CD4-positive, alpha-beta memory T cell (primary cell): ENCODE results near the gene HDAC9. TPM values are rescaled to one million over a fixed set of nuclear protein-coding genes. Genes with fewer than 3 reads are reported as not detected.

Experiments used
- CTCF ChIA-PET: fragments of 350-600 bp; sonication (Branson Sonifier 250); formaldehyde crosslinking; loops from one replicate; lab custom pipeline; 2021; ENCODE audit warnings: inconsistent platforms; ENCODE audit not compliant: partially characterized antibody; lab: Charles Lee
- POLR2A ChIA-PET: fragments of 350-600 bp; sonication (Branson Sonifier 250); formaldehyde crosslinking; loops from one replicate; lab custom pipeline; 2021; ENCODE audit not compliant: partially characterized antibody; lab: Charles Lee
- DNase-seq, 5 donors: peaks; one replicate each; pipeline versions ENCODE4 v3.0.0 to v3.0.0-alpha.2; 2020 to 2022; ENCODE audit warnings: mixed read lengths in 1 of 5
- H3K27ac ChIP-seq: one replicate; pipeline ENCODE4 v1.7.0; 2013; ENCODE audit warnings: low read depth, low read length
- H3K27me3 ChIP-seq: 2 replicates; pipeline ENCODE4 v1.7.0; 2013; ENCODE audit warnings: mild to moderate bottlenecking, low read length, moderate library complexity; ENCODE audit not compliant: insufficient read depth
- H3K36me3 ChIP-seq: 2 replicates; pipeline ENCODE4 v1.7.0; 2013; ENCODE audit warnings: mild to moderate bottlenecking, low read length, moderate library complexity; ENCODE audit not compliant: insufficient read depth
- H3K4me1 ChIP-seq: 2 replicates; pipeline ENCODE4 v1.7.0; 2013; ENCODE audit warnings: mild to moderate bottlenecking, low read length, moderate library complexity; ENCODE audit not compliant: insufficient read depth
- H3K4me3 ChIP-seq, 2 donors: one replicate each; pipeline ENCODE4 v1.7.0; 2013; ENCODE audit warnings: low read length in 2 of 2, mild to moderate bottlenecking in 1 of 2
- H3K9me3 ChIP-seq, 2 donors: one replicate each; pipeline ENCODE4 v1.7.0; 2013; ENCODE audit warnings: low read length in 2 of 2, control low read depth in 1 of 2; ENCODE audit not compliant: control insufficient read depth in 1 of 2
- H3K27ac Mint-ChIP-seq, 7 donors: one replicate each; pipeline ENCODE4 v1.8.0; 2020 to 2021; ENCODE audit warnings: mixed read lengths in 7 of 7, mild to moderate bottlenecking in 6 of 7, inconsistent platforms in 3 of 7, moderate library complexity in 3 of 7
- H3K27me3 Mint-ChIP-seq, 2 donors: one replicate each; pipeline ENCODE4 v1.8.0; 2020 to 2021; ENCODE audit warnings: mixed read lengths in 2 of 2
- H3K36me3 Mint-ChIP-seq, 2 donors: one replicate each; pipeline ENCODE4 v1.8.0; 2020 to 2021; ENCODE audit warnings: mixed read lengths in 2 of 2, inconsistent platforms in 1 of 2, mild to moderate bottlenecking in 1 of 2
- H3K4me1 Mint-ChIP-seq, 4 donors: one replicate each; pipeline ENCODE4 v1.8.0; 2020 to 2021; ENCODE audit warnings: mixed read lengths in 4 of 4, mild to moderate bottlenecking in 1 of 4
- H3K4me3 Mint-ChIP-seq, 8 donors: one replicate each; pipeline ENCODE4 v1.8.0; 2020 to 2021; ENCODE audit warnings: mixed read lengths in 8 of 8, mild to moderate bottlenecking in 7 of 8, moderate library complexity in 6 of 8, inconsistent platforms in 3 of 8
- H3K9me3 Mint-ChIP-seq, 8 donors: one replicate each; pipeline ENCODE4 v1.8.0; 2020 to 2021; ENCODE audit warnings: mixed read lengths in 8 of 8, mild to moderate bottlenecking in 5 of 8, inconsistent platforms in 3 of 8, moderate library complexity in 1 of 8
- intact Hi-C: fragments of 100-400 bp; cut with micrococcal nuclease; formaldehyde crosslinking; loops from one replicate; pipeline ENCODE4 v1.15.1; 2023
- polyA plus RNA-seq, 2 donors: library from polyadenylated mRNA; unstranded; fragments of 300-500 nt; fragmentation: Illumina TruSeq; gene quantifications; one replicate each; pipeline ENCODE4 v1.2.3, GENCODE V29; 2021
- total RNA-seq, 2 experiments: library from RNA; stranded (reverse); gene quantifications; one replicate each; pipeline ENCODE4 v1.2.3, GENCODE V29; 2021

The HDAC9 gene
- total RNA-seq (under 1 TPM; 0.39 to 0.73 TPM), polyA plus RNA-seq (under 1 TPM in 1 of 2 donors, not detected in 1; 0.36 TPM)

DNA sequence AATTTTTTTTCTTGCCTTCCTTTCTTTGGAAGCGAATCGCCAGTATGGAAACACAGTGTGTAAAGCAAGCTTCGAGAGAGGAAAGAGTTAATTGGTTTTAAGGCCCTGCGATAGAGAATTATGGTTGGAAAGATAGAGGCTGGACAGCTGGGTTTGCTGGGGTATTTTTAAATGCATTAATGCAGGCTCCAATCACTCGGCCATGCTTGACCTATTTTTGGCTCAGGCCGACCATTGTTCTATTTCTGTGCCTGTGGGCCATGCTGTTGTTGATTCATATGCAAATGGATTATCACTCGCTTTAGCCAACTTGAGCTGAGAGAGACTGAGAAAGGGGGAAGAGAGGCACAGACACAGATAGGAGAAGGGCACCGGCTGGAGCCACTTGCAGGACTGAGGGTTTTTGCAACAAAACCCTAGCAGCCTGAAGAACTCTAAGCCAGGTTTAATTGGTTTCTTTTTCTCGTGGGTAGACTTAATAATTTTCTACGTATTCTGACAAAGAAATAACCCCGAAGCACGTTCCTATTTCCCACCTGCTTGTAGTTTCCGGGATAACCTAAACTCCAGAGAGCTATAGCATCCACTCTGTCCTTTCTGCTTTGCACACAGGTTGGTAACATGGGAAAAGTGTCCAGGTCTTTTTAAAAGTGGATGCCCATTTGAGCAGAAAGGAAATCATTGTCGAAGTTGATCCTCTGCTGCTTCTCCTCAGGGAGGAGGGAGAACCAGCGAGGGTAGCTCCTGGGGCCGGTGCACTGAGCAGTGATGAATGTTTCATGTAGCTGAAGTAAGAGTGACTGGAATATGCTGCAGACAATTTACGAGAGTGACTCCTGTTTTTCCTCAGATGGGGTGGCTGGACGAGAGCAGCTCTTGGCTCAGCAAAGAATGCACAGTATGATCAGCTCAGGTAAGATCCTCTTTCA lies at the start of gene HDAC9:
Gene HDAC9, plus strand, starts transcription at position 338 of the 929 bp plus-strand sequence. Its CDS starts 554 bp downstream, at position 892.
- H3K27me3 Mint-ChIP-seq, result no peaks in the 10 kb centered on the region
- Histone ChIP-seq H3K27ac (no peak within 1 kb of the TSS), H3K9me3 (no peaks in the 10 kb centered on the region), H3K4me3 (no peak within 1 kb of the TSS), H3K27me3 (no peaks in the 10 kb centered on the region), H3K4me1 (no peaks in the 10 kb centered on the region), H3K36me3 (no peaks in the 10 kb centered on the region)
- H3K4me3 Mint-ChIP-seq, result peak within 1 kb of the TSS; percentile 6 to 93 (median 64)
- H3K36me3 Mint-ChIP-seq, result no peaks in the 10 kb centered on the region
- ChIA-PET CTCF (no interaction called here), POLR2A (no interaction called here)
- H3K9me3 Mint-ChIP-seq, result peaks cover 0 to 2% (median 0%) of the 10 kb centered on the region in 8 donors
- H3K4me1 Mint-ChIP-seq, result peaks cover 4 to 6% (median 5%) of the 10 kb centered on the region in 4 donors
- no peak for DNase-seq
- peak within 1 kb of the TSS in 3 of 7 donors; percentile 0 to 1 (median 1) for H3K27ac Mint-ChIP-seq
- intact Hi-C loops, result no loop called here

DNA sequence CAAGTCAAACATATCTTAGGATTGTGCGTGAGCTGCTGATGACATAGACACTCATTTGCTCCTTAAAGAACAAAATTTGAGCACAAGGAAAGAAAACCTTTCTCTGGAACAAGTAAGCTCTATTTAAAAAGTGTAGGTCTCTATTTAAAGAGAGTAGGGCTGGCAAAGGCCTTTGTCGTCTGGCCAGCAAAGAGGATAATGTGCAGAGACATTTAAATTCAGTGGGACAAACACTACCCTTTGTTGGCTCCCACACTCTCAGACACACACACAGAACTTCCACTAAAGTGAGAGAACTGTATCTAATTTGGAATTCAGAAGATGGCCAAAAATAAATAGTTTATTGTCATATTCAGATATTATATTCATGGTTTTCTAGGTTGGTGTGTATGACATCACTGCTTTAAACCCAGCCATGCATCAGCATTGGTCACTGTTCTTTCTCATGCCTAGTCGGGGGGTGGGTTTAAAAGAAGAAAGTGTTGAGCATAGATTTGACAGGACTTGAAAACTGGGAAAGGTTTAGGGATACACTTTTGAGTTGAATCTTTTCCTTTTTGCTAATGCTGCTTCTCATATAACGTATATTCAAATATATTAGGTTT lies 49.5 kb upstream of the HDAC9 start:
- Histone ChIP-seq H3K27me3 (no peaks in the 10 kb centered on the region), H3K36me3 (no peaks in the 10 kb centered on the region), H3K4me3 (no peak overlapping the region), H3K27ac (no peak overlapping the region), H3K4me1 (no peaks in the 10 kb centered on the region), H3K9me3 (no peaks in the 10 kb centered on the region)
- H3K4me1 Mint-ChIP-seq, result no peaks in the 10 kb centered on the region
- intact Hi-C loops, result no loop called here
- no peak overlapping the region for H3K27ac Mint-ChIP-seq
- DNase-seq, result no peak
- no peaks in the 10 kb centered on the region for H3K36me3 Mint-ChIP-seq
- H3K27me3 Mint-ChIP-seq, result no peaks in the 10 kb centered on the region
- peaks cover 0 to 2% (median 0%) of the 10 kb centered on the region in 8 donors for H3K9me3 Mint-ChIP-seq
- CTCF ChIA-PET, result no interaction called here
- POLR2A ChIA-PET, result no interaction called here
- H3K4me3 Mint-ChIP-seq, result no peak overlapping the region

DNA sequence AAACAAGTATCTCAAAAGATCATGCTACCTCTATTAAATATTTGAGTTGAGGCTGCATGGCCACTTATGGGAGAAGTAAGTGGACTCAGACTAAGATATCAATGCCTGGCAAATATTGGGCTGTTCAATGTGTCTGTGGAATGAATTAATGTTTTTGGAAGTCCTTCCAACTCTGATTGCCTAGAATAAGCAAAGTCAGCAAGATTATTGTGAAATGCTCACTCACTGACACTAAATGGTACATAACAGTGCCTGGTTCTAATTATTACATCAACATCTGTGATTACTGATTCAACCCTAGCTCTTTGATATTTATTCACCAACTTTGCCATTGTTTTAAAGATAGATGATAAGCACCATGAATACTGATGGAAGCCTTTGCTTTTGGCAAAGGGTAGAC lies 45.5 kb upstream of the HDAC9 start:
- intact Hi-C loops, result no loop called here
- Histone ChIP-seq H3K27me3 (no peaks in the 10 kb centered on the region), H3K36me3 (no peaks in the 10 kb centered on the region), H3K4me1 (no peaks in the 10 kb centered on the region), H3K9me3 (no peaks in the 10 kb centered on the region), H3K27ac (no peak overlapping the region), H3K4me3 (no peak overlapping the region)
- no peak for DNase-seq
- Mint-ChIP-seq H3K27ac (no peak overlapping the region), H3K4me3 (no peak overlapping the region), H3K27me3 (no peaks in the 10 kb centered on the region), H3K9me3 (no peaks in the 10 kb centered on the region), H3K36me3 (no peaks in the 10 kb centered on the region), H3K4me1 (no peaks in the 10 kb centered on the region)
- ChIA-PET POLR2A (no interaction called here), CTCF (no interaction called here)

GRCh38 chr7:18455606-18456005 lies 39.9 kb upstream of the HDAC9 start:
- Mint-ChIP-seq H3K27ac (no peak overlapping the region), H3K9me3 (no peaks in the 10 kb centered on the region), H3K36me3 (no peaks in the 10 kb centered on the region), H3K27me3 (no peaks in the 10 kb centered on the region), H3K4me1 (peaks cover 0 to 5% (median 2%) of the 10 kb centered on the region in 4 donors), H3K4me3 (no peak overlapping the region)
- H3K36me3 ChIP-seq, result no peaks in the 10 kb centered on the region
- POLR2A ChIA-PET, result no interaction called here
- no peak overlapping the region for H3K4me3 ChIP-seq
- H3K27ac ChIP-seq, result no peak overlapping the region
- no peaks in the 10 kb centered on the region for H3K4me1 ChIP-seq
- intact Hi-C loops, result no loop called here
- no peaks in the 10 kb centered on the region for H3K9me3 ChIP-seq
- CTCF ChIA-PET, result no interaction called here
- DNase-seq, result no peak
- no peaks in the 10 kb centered on the region for H3K27me3 ChIP-seq

DNA sequence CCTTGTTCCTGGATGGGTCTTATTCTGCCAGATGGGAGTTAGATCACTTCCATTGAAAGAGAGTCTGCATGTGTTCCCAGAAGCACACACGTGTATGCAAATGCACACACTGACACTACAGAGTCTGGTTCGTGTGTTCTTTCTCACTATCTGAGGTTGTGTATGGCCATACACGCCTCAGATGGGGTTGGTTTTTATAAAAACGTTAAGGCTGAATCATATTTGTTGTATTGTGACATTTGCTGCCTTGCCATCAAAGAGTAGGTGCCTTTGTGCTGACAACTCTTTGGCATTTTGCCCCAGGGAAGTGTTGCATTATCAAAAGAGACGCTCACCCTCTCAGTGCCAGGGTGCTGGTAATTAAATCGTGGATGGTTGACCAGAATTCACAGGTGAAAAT lies 37.7 kb upstream of the HDAC9 start:
- H3K27ac ChIP-seq, result no peak overlapping the region
- no peaks in the 10 kb centered on the region for H3K36me3 ChIP-seq
- no peaks in the 10 kb centered on the region for H3K9me3 Mint-ChIP-seq
- no peaks in the 10 kb centered on the region for H3K36me3 Mint-ChIP-seq
- no peak for DNase-seq
- no peak overlapping the region for H3K4me3 Mint-ChIP-seq
- CTCF ChIA-PET, result no interaction called here
- H3K4me1 Mint-ChIP-seq, result peaks cover 0 to 5% (median 2%) of the 10 kb centered on the region in 4 donors
- H3K4me1 ChIP-seq, result no peaks in the 10 kb centered on the region
- intact Hi-C loops, result no loop called here
- POLR2A ChIA-PET, result no interaction called here
- no peak overlapping the region for H3K27ac Mint-ChIP-seq
- no peaks in the 10 kb centered on the region for H3K27me3 Mint-ChIP-seq
- H3K9me3 ChIP-seq, result no peaks in the 10 kb centered on the region
- no peak overlapping the region for H3K4me3 ChIP-seq
- H3K27me3 ChIP-seq, result no peaks in the 10 kb centered on the region

DNA sequence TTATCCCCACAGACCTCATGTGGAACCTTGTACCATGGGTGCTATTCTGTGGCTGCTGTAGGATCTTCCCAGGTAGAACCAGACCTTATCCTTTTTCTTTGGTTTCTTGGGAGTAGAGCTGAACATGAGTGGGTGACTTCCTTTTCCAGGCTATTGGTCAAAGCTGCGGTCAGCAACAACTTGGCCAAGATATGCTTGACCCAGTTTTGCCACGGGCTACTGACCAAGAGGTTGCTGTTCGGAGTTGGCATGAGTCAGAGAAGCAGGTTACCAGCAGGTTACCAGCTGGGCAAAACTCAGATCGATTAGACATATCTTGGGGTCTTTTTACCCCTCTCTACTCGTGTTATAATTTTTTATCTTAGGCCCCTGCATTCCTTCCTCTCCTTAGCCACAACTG lies 36.7 kb upstream of the HDAC9 start:
- Histone ChIP-seq H3K4me1 (no peaks in the 10 kb centered on the region), H3K27ac (no peak overlapping the region), H3K36me3 (no peaks in the 10 kb centered on the region), H3K9me3 (no peaks in the 10 kb centered on the region), H3K4me3 (no peak overlapping the region), H3K27me3 (no peaks in the 10 kb centered on the region)
- CTCF ChIA-PET, result no interaction called here
- intact Hi-C loops, result no loop called here
- H3K36me3 Mint-ChIP-seq, result no peaks in the 10 kb centered on the region
- no peaks in the 10 kb centered on the region for H3K9me3 Mint-ChIP-seq
- no peak overlapping the region for H3K4me3 Mint-ChIP-seq
- no peaks in the 10 kb centered on the region for H3K27me3 Mint-ChIP-seq
- DNase-seq, result no peak
- peaks cover 0 to 5% (median 2%) of the 10 kb centered on the region in 4 donors for H3K4me1 Mint-ChIP-seq
- no peak overlapping the region for H3K27ac Mint-ChIP-seq
- POLR2A ChIA-PET, result no interaction called here

GRCh38 chr7:18459484-18460245 lies 35.9 kb upstream of the HDAC9 start:
- CTCF ChIA-PET, result no interaction called here
- no peaks in the 10 kb centered on the region for H3K36me3 Mint-ChIP-seq

More at GRCh38 chr7:18459484-18460245, 35.9 kb upstream of the HDAC9 start:
- Histone ChIP-seq H3K4me3 (no peak overlapping the region), H3K27ac (no peak overlapping the region), H3K36me3 (no peaks in the 10 kb centered on the region), H3K9me3 (no peaks in the 10 kb centered on the region), H3K4me1 (no peaks in the 10 kb centered on the region), H3K27me3 (no peaks in the 10 kb centered on the region)
- intact Hi-C loops, result no loop called here
- H3K27ac Mint-ChIP-seq, result no peak overlapping the region
- POLR2A ChIA-PET, result no interaction called here
- DNase-seq, result no peak
- H3K27me3 Mint-ChIP-seq, result no peaks in the 10 kb centered on the region
- H3K4me3 Mint-ChIP-seq, result no peak overlapping the region
- H3K9me3 Mint-ChIP-seq, result no peaks in the 10 kb centered on the region
- H3K4me1 Mint-ChIP-seq, result peaks cover 0 to 5% (median 2%) of the 10 kb centered on the region in 4 donors
